Measurements from ENCODE around the gene MCMBP.
"Not testable (repeated sequence)": the region's sequence is repeated elsewhere in the genome, so short reads cannot be mapped to it uniquely, and the experiment has no call there.

The MCMBP gene

DNA sequence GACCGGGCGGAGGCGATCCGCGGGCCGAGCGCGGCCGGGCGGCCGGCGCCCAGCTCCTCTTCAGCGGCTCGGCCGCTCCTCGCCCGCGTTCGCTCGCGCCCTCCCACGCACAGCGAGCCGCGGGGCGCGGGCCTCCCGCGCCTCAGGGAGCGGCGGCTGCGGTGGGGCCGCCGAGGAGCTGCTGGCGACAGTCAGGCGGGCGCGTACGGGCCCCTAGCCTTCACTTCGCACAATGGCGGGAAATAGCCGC lies at the start of gene MCMBP:
Gene MCMBP, minus strand, starts transcription at position 234 of the 250 bp plus-strand sequence. CDS start 259 bp downstream, outside the sequence.
- DNase-seq = no peak

DNA sequence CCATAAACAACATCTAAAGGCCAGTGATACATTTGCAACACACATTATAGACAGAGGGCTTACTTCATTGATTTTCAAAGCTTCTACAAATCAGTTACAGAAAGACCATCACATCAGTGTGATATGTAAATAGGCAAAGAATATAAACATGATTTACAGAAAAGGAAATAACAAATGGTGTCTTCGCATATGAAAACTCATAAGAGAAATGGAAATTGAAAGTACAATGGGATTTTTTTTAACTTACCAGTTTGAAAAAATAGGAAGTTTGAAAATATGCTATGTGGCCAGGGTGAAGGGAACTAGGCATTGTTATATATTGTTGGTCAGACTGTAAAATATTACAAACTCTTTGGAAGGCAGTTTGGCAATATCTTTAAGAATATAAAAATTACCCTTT lies 47.2 kb upstream of the MCMBP start:
- DNase-seq = no peak

DNA sequence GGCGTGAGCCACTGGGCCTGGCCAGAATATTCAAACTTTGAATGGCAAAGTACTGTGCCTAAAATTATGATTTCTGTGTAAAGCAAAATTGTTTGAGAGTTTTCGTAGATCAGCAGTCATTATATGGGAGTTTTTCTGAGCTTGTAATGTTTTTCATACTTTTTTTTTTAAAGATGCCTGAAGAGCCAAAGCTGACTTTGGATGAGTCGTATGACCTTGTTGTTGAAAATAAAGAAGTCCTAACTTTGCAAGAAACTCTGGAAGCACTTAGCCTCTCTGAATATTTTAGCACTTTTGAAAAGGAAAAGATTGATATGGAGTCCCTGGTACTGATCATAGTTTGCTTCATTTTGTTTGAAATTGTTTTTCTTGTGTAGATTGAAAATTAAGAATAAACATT lies 46.6 kb upstream of the MCMBP start:
- DNase-seq = no peak

GRCh38 chr10:119917777-119918176 lies 45.1 kb upstream of the MCMBP start:
- DNase-seq = no peak

DNA sequence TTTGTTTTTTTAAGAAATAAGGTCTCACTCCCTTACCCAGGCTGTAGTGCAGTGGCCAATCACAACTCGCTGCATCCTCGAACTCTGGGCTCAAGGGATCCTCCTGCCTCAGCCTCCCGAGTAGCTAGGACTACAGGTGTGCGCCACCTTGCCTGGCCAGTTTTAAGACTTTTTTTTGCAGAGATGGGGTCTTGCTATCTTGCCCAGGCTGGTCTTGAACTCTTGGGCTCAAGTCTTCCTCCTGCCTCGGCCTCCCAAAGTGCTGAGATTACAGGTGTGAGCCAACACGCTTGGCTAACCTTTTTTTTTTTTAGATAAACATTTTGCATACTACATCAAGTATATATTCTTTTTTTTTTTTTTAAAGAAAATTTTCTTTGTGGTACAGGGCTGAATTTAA lies 38.0 kb upstream of the MCMBP start:
- DNase-seq = no peak

DNA sequence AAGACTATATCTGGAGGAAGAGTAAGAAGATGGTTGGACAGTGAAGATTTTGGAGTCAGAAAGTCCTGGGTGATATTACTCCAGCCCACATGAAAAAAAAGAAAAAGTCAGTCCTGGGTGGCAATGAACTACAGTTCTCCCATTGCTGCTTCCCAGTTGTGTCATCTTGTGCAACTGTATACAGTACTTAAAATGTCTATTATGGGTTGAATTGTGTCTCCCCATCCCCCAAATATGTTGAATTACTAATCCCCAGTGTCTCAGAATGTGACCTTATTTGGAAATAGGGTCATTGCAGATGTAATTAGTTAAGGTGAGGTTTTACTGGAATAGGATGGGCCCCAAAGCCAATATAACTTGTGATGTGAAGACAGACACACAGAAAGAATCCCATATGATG lies 35.5 kb upstream of the MCMBP start:
- no peak for DNase-seq

- not testable (repeated sequence) for DNase-seq
Observed at GRCh38 chr10:119907695-119908094, 35.1 kb upstream of the MCMBP start.

DNA sequence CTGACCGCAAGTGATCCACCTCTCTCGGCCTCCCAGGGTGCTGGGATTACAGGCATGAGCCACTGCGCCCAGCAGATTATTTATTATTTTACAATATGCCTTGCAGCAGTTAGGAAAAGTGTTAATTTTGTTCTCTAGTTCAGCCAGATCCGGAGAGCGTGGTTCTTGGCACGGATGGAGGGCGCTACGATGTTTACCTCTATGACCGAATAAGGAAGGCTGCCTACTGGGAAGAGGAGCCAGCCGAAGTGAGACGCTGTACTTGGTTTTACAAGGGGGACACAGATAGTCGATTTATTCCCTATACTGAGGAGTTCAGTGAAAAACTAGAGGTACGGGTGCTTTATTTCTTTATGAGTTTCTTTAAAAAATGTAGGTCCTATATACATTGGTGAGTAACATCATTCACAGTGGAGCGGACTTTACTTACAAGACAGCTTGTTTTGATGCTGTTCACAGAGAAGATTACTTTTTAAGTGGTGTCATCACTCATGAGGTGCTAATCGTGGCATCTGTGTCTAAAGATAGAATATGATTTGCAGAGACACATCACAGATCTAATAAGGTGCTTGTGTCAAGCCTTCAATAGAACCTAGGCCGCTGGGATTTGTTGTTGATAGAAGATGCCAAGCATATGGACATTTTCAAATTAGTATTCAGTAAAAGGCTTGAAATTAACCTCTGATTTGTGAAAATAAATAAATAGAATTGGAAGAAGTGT lies 31.5 kb upstream of the MCMBP start:
- no peak for DNase-seq

- DNase-seq = no peak
Observed at GRCh38 chr10:119898577-119898976, 25.9 kb upstream of the MCMBP start.

GRCh38 chr10:119896937-119897770 lies 24.5 kb upstream of the MCMBP start:
- DNase-seq = no peak

- DNase-seq = no peak
Observed at GRCh38 chr10:119896061-119896655, 23.5 kb upstream of the MCMBP start.

GRCh38 chr10:119893845-119894427 lies 21.3 kb upstream of the MCMBP start:
- no peak for DNase-seq

DNA sequence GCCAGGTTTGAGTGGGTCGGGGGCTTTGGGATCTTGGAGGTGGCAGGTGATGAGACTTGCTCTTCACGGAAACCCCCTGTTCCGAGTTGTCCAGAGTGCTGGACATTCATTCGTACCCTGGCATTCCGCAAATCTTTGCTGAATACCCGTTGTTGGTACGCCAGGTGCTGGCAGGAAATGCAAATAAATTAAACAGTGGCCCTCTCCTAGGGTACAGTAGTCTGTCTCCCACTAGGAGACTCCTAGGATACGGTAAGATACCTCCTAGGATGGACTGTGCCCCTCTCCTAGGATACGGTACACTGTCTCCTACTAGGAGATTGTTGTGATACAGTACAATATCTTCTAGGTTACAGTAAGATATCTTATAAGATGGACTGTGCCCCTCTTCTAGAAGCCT lies 20.4 kb upstream of the MCMBP start:
- DNase-seq = no peak

GRCh38 chr10:119892188-119893065 lies 19.8 kb upstream of the MCMBP start, which contains the start of gene SEC23IP:
TSS of gene SEC23IP (plus strand) at chr10:119892730. CDS start at chr10:119892783, 53 bp downstream.
- peak; percentile 42 for DNase-seq

DNA sequence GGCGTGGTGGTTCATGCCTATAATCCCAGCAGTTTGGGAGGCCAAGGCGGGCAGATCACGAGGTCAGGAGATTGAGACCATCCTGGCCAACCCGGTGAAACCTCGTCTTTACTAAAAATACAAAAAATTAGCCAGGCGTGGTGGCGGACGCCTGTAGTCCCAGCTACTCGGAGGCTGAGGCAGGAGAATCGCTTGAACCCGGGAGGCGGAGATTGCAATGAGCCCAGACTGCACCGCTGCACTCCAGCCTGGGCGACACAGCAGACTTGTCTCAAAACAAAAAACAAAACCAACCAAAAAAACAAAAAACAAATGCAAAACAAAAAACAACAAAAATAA lies 19.2 kb upstream of the MCMBP start:
- DNase-seq = not testable (repeated sequence)

DNA sequence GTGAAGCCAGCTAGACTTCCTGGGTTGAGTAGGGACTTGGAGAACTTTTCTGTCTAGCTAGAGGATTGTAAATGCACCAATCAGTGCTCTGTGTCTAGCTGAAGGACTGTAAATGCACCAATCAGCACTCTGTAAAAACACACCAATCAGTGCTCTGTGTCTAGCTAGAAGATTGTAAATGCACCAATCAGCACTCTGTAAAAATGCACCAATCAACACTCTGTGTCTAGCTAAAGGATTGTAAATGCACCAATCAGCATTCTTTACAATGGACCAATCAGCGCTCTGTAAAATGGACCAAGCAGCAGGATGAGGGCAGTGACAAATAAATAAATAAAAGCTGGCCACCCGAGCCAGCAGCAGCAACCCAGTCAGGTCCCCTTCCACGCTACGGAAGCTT lies 17.7 kb upstream of the MCMBP start:
- not testable (repeated sequence) for DNase-seq

DNA sequence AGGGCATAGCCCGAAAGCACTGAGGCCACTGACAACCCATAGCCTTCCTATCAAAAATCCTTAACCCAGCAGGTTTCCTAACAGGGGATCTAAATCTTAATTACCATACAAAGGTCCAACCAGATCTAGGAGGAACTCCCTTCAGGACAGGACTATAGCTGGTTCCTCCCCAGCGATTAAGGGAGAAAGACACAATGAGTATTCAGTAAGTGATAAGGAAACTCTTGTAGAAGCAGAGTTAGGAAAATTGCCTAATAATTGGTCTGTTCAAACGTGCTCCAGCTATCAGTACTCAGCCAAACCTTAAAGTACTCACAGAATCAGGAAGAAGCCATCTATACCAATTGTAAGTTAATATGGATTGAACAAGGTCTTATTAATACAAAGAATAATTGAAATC lies 16.6 kb upstream of the MCMBP start:
- DNase-seq = not testable (repeated sequence)

DNA sequence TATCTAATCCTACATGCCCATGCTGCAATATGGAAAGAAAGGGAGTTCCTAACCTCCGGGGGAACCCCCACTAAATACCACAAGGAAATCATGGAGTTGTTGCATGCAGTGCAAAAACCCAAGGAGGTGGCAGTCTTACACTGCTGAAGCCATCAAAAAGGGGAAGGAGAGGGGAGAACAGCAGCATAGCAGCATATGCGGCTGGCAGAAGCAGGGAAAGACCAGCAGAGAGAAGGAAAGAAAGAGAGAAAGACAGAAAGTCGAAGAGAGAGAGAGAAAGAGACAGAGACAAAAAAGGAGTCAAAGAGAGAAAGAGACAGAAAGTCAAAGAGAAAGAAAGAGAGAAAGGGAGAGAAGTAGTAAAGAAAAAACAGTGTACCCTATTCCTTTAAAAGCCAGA lies 16.1 kb upstream of the MCMBP start:
- DNase-seq = not testable (repeated sequence)

GRCh38 chr10:119886070-119886469 lies 13.4 kb upstream of the MCMBP start:
- not testable (repeated sequence) for DNase-seq

DNA sequence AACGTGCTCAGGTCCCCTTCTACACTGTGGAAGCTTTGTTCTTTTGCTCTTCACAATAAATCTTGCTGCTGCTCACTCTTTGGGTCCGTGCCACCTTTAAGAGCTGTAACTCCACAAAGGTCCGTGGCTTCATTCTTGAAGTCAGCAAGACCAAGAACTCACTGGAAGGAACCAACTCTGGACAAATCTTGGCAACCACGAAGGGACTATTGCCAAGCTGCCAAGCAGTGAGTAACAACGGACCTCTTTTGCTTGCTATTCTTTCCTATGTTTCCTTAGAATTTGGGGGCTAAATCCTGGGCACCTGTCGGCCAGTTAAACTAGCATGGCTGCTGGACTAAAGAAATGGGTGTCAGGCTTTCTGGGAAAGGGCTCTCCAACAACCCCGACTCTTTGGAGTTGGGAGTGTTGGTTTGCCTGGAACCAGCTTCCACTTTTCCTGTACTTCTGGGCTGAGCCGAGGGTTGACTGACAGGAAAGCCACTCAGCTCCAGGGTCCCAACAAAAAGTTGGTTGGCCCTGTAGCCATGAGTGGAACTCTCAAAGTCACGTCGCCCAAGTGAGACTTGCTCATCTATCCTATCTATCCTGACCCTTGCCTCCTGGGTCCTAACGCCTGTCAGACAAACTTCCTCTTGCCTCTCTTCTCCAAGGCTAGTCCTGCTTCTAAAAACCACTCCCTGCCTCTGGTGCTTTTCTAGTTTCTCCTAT lies 11.4 kb upstream of the MCMBP start:
- not testable (repeated sequence) for DNase-seq

DNA sequence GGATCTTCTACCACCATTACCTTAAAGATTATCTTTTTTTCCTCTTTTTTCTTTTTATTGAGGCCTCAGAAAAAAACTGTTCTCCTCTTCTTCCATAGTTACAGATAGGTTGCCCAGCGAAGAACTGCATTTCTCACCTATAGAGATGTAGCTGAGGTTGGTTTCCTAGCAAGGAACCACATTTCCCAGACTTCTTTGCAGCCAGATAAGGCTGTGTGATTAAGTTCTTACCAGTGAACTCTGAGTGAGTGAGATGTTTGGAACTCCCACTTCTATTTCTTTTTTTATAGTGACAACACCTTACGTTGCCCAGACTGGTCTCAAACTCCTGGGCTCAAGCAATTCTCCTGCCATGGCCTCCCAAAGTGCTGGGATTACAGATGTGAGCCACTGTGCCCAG lies 5.9 kb upstream of the MCMBP start:
- DNase-seq = no peak

Data from NCI-H1694 (cell line).